HL-60 (cell line): ENCODE measurements around the gene MALRD1.

Experiments
- DNase-seq, 2 experiments: peaks; one replicate each; pipeline ENCODE4 v3.0.0-alpha.2; 2010 to 2020; ENCODE audit warnings: low read depth in 1 of 2, low spot score in 1 of 2
- H3K27ac ChIP-seq: fragments of 250-450 bp; sonication (Bioruptor Pico); replicated peaks from 2 replicates; pipeline ENCODE4 v1.5.1; 2020; ENCODE audit warnings: mild to moderate bottlenecking, moderate library complexity
- H3K27me3 ChIP-seq: fragments of 250-450 bp; sonication (Bioruptor Pico); 2 replicates; pipeline ENCODE4 v1.5.1; 2021; ENCODE audit warnings: mild to moderate bottlenecking, moderate library complexity; ENCODE audit not compliant: insufficient read depth, poor library complexity, severe bottlenecking
- H3K4me3 ChIP-seq: replicated peaks from 2 replicates; pipeline ENCODE4 v1.5.1; 2011; ENCODE audit warnings: mild to moderate bottlenecking, control low read depth, low read length; ENCODE audit not compliant: insufficient read depth
- CTCF ChIP-seq: IDR thresholded peaks from one replicate; pipeline ENCODE4 v1.5.1; 2011; ENCODE audit warnings: low read length, control low read depth, inconsistent platforms; ENCODE audit not compliant: insufficient read depth
- GABPA ChIP-seq: IDR thresholded peaks from 2 replicates; pipeline ENCODE4 v1.6.1; 2012; ENCODE audit warnings: low read depth
- POLR2AphosphoS5 ChIP-seq: IDR thresholded peaks from 2 replicates; pipeline ENCODE4 v1.6.1; 2012; ENCODE audit warnings: low read depth
- REST ChIP-seq: IDR thresholded peaks from 2 replicates; pipeline ENCODE4 v1.6.1; 2012; ENCODE audit warnings: low read depth; ENCODE audit not compliant: insufficient replicate concordance
- SPI1 ChIP-seq: IDR thresholded peaks from 2 replicates; pipeline ENCODE4 v1.6.1; 2012; ENCODE audit warnings: low read depth, mild to moderate bottlenecking, borderline replicate concordance

Gene MALRD1

GRCh38 chr10:19164461-19164860 is 115.9 kb downstream of the MALRD1 start:
- Histone ChIP-seq H3K27ac (no peak overlapping the region), H3K27me3 (no peaks in the 10 kb centered on the region), H3K4me3 (no peak overlapping the region)
- no peak for DNase-seq
- TF ChIP-seq POLR2AphosphoS5 (no peak), SPI1 (no peak), REST (no peak), GABPA (no peak), CTCF (no peak)

GRCh38 chr10:19168584-19168983 is 120.0 kb downstream of the MALRD1 start:
- no peak overlapping the region for H3K27ac ChIP-seq
- DNase-seq = no peak
- no peak overlapping the region for H3K4me3 ChIP-seq
- no peaks in the 10 kb centered on the region for H3K27me3 ChIP-seq
- TF ChIP-seq REST (no peak), CTCF (no peak), POLR2AphosphoS5 (no peak), GABPA (no peak), SPI1 (no peak)

GRCh38 chr10:19169041-19169440 is 120.4 kb downstream of the MALRD1 start:
- no peak overlapping the region for H3K4me3 ChIP-seq
- H3K27ac ChIP-seq = no peak overlapping the region
- DNase-seq = no peak
- H3K27me3 ChIP-seq = no peaks in the 10 kb centered on the region
- TF ChIP-seq CTCF (no peak), GABPA (no peak), POLR2AphosphoS5 (no peak), REST (no peak), SPI1 (no peak)
